ENCODE measurements around the gene ANKRD36. TPM values are rescaled to one million over a fixed set of nuclear protein-coding genes. Genes with fewer than 3 reads are reported as not detected.

ANKRD36 gene
- total and polyA plus RNA-seq, 2 of the 4 experiments (the other 2 are of a cell fraction), result 2.6 to 20.1 TPM

DNA sequence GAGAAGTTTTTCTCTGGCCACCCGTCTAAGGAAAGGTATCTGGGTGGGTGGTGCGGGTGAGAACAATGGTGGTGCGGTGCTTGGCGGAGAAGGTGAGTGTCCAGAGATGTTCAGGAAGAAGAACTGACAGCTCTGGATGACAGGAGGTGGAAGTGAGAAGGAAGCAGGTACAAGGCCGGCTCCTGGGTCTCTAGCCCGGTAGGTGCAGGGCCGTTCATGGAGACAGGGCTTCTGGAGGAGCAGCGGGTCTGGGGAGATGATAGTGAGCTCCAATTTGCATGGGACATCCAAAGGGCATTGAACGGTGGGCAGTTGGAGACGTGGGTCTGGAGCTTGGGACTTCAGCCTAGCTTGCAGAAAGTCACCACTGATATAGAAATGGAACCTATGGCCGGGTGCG lies 17.3 kb upstream of the ANKRD36 start:
- ChIA-PET POLR2A (ENCODE audit: unreplicated experiment) (no interaction called here), CTCF (no interaction called here)
- Histone ChIP-seq H3K9me1 (ENCODE audit: insufficient read depth, low read length) (no peaks in the 10 kb centered on the region), H3K4ac (ENCODE audit: low read depth, low read length) (no peak overlapping the region), H3K4me3 (ENCODE audit: insufficient read depth, low read depth, low read length) (no peak overlapping the region), H2AK5ac (ENCODE audit: low read depth, low read length) (no peak overlapping the region), H2BK5ac (ENCODE audit: low read depth, low read length, poor library complexity, severe bottlenecking) (no peak overlapping the region), H3K36me3 (ENCODE audit: control insufficient read depth, insufficient read depth, low read length) (no peaks in the 10 kb centered on the region), H4K8ac (ENCODE audit: low read depth in 2 of 2, low read length in 2 of 2) (no peak overlapping the region), H2BK120ac (ENCODE audit: low read depth, low read length) (no peak overlapping the region), H2BK15ac (ENCODE audit: low read depth, low read length) (no peak overlapping the region), H3K9me3 (ENCODE audit: control insufficient read depth, insufficient read depth, low read length) (no peaks in the 10 kb centered on the region), H2BK20ac (ENCODE audit: low read depth, low read length) (no peak overlapping the region), H3K4me1 (ENCODE audit: control insufficient read depth, insufficient read depth, low read length) (peaks cover 4% of the 10 kb centered on the region; the same call in 1 of the 2 replicates), H3K27ac (ENCODE audit: insufficient read depth, low read length) (no peak overlapping the region), H3K14ac (replicated peaks; ENCODE audit: low read depth, low read length) (no peak overlapping the region), H3K18ac (ENCODE audit: low read depth, low read length) (no peak overlapping the region), H3K56ac (ENCODE audit: extremely low read depth, insufficient read depth, low read length) (no peak overlapping the region), H3K4me2 (ENCODE audit: low read depth, low read length) (no peak overlapping the region; the same call in 1 of the 2 replicates), H3K9ac (ENCODE audit: low read depth, low read length) (no peak overlapping the region), H4K91ac (ENCODE audit: insufficient read depth, low read depth, low read length) (no peak overlapping the region), H2AFZ (replicated peaks; ENCODE audit: low read length, poor library complexity) (no peak overlapping the region), H3K27me3 (ENCODE audit: control insufficient read depth, insufficient read depth, low read length) (peaks cover 4% of the 10 kb centered on the region; the same call in 1 of the 2 replicates), H4K5ac (ENCODE audit: low read depth, low read length) (no peak overlapping the region), H3K23ac (ENCODE audit: low read depth, low read length) (no peak overlapping the region), H2AK9ac (replicated peaks; ENCODE audit: low read depth, low read length, poor library complexity) (no peak overlapping the region), H4K20me1 (ENCODE audit: insufficient read depth, low read length) (no peaks in the 10 kb centered on the region), H3K79me1 (ENCODE audit: low read depth in 1 of 2, low read length in 2 of 2) (no peaks in the 10 kb centered on the region)
- 90% methylated on average over 5 of the region's 12 CpGs; no CpG with 5 or more reads in 1 of the 2 experiments for WGBS, 2 experiments (ENCODE audit: extremely low coverage in 2 of 2, insufficient read length in 1 of 2)
- no TSS peak for BruUV-seq (replicated peaks)
- TF ChIP-seq CHD1 (IDR thresholded peaks at IDR 0.05; ENCODE audit: low read depth, low read length) (no peak), NFE2L2 (IDR thresholded peaks at IDR 0.05; ENCODE audit: low read depth, low read length) (no peak), POLR2A (IDR thresholded peaks at IDR 0.05; ENCODE audit: low read depth, low read length) (no peak), RCOR1 (IDR thresholded peaks at IDR 0.05; ENCODE audit: insufficient replicate concordance, low read length) (no peak), CEBPB (IDR thresholded peaks at IDR 0.05; ENCODE audit: low read depth, low read length) (no peak), MXI1 (IDR thresholded peaks at IDR 0.05; ENCODE audit: borderline replicate concordance, low read depth, low read length) (no peak), ELK1 (IDR thresholded peaks at IDR 0.05; ENCODE audit: borderline replicate concordance, low read depth, low read length) (no peak), FOS (IDR thresholded peaks at IDR 0.05; ENCODE audit: low read depth, low read length) (no peak), MAFK (IDR thresholded peaks at IDR 0.05; ENCODE audit: low read depth, low read length) (no peak), RAD21 (IDR thresholded peaks at IDR 0.05; ENCODE audit: low read length) (no peak), BHLHE40 (IDR thresholded peaks at IDR 0.05; ENCODE audit: low read depth, low read length) (no peak), SMC3 (IDR thresholded peaks at IDR 0.05; ENCODE audit: low read depth, low read length) (no peak), MAZ (IDR thresholded peaks at IDR 0.05; ENCODE audit: borderline replicate concordance, low read depth, low read length) (no peak)
- TF ChIP-seq, protein P1, sequence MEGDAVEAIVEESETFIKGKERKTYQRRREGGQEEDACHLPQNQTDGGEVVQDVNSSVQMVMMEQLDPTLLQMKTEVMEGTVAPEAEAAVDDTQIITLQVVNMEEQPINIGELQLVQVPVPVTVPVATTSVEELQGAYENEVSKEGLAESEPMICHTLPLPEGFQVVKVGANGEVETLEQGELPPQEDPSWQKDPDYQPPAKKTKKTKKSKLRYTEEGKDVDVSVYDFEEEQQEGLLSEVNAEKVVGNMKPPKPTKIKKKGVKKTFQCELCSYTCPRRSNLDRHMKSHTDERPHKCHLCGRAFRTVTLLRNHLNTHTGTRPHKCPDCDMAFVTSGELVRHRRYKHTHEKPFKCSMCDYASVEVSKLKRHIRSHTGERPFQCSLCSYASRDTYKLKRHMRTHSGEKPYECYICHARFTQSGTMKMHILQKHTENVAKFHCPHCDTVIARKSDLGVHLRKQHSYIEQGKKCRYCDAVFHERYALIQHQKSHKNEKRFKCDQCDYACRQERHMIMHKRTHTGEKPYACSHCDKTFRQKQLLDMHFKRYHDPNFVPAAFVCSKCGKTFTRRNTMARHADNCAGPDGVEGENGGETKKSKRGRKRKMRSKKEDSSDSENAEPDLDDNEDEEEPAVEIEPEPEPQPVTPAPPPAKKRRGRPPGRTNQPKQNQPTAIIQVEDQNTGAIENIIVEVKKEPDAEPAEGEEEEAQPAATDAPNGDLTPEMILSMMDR (conservative IDR thresholded peaks at IDR 0.05; ENCODE audit: low read depth, low read length), result no peak
- intact Hi-C loops (cut with micrococcal nuclease) (no loop called here), dilution Hi-C loops (cut with HindIII; ENCODE audit: low sequenced_read_pairs, unreplicated experiment) (no loop called here), in situ Hi-C loops (cut with MboI; ENCODE audit: low sequenced_read_pairs) (no loop called here)
- no peak for ATAC-seq (ENCODE audit: low read depth)
- no peak for DNase-seq

Measured in IMR-90 (cell line).